Mucosa of stomach (tissue), 1 donor: Measurements from ENCODE around the gene KCNJ12.
"Not testable (repeated sequence)": the region's sequence is repeated elsewhere in the genome, so short reads cannot be mapped to it uniquely, and the experiment has no call there.

Experiments used
- H3K27me3 ChIP-seq: one replicate; pipeline ENCODE4 v1.7.0; 2013; ENCODE audit warnings: mild to moderate bottlenecking, low read length; ENCODE audit not compliant: control insufficient read depth, insufficient read depth
- H3K36me3 ChIP-seq: one replicate; pipeline ENCODE4 v1.7.0; 2013; ENCODE audit warnings: low read length; ENCODE audit not compliant: control insufficient read depth, insufficient read depth
- H3K4me1 ChIP-seq: one replicate; pipeline ENCODE4 v1.7.0; 2013; ENCODE audit warnings: mild to moderate bottlenecking, low read length; ENCODE audit not compliant: control insufficient read depth, insufficient read depth
- H3K4me3 ChIP-seq: one replicate; pipeline ENCODE4 v1.7.0; 2013; ENCODE audit warnings: low read length
- H3K9ac ChIP-seq: one replicate; pipeline ENCODE4 v1.7.0; 2013; ENCODE audit warnings: mild to moderate bottlenecking, low read length, moderate library complexity
- H3K9me3 ChIP-seq: one replicate; pipeline ENCODE4 v1.7.0; 2013; ENCODE audit warnings: mild to moderate bottlenecking, low read length, moderate library complexity; ENCODE audit not compliant: control insufficient read depth
- donor health status: Pancreatic carcinoma.

KCNJ12 gene

GRCh38 chr17:21426246-21426645, 50.1 kb downstream of the KCNJ12 start:
- not testable (repeated sequence) for H3K27me3 ChIP-seq, H3K36me3 ChIP-seq, H3K9me3 ChIP-seq, H3K9ac ChIP-seq, H3K4me1 ChIP-seq, H3K4me3 ChIP-seq

- not testable (repeated sequence) for H3K27me3 ChIP-seq, H3K36me3 ChIP-seq, H3K4me1 ChIP-seq, H3K4me3 ChIP-seq, H3K9ac ChIP-seq, H3K9me3 ChIP-seq
Observed at GRCh38 chr17:21426876-21427275, 50.7 kb downstream of the KCNJ12 start.

GRCh38 chr17:21427727-21428126, 51.6 kb downstream of the KCNJ12 start:
- H3K9me3 ChIP-seq, H3K36me3 ChIP-seq, H3K27me3 ChIP-seq, H3K4me1 ChIP-seq, H3K4me3 ChIP-seq, H3K9ac ChIP-seq: not testable (repeated sequence)

- not testable (repeated sequence) for H3K4me1 ChIP-seq, H3K4me3 ChIP-seq, H3K9ac ChIP-seq, H3K9me3 ChIP-seq, H3K27me3 ChIP-seq, H3K36me3 ChIP-seq
Observed at GRCh38 chr17:21428752-21429424, 52.7 kb downstream of the KCNJ12 start.

- H3K9me3 ChIP-seq, H3K4me3 ChIP-seq, H3K9ac ChIP-seq, H3K27me3 ChIP-seq, H3K4me1 ChIP-seq, H3K36me3 ChIP-seq: not testable (repeated sequence)
Observed at GRCh38 chr17:21429921-21430628, 53.9 kb downstream of the KCNJ12 start.

GRCh38 chr17:21433971-21434370, 57.8 kb downstream of the KCNJ12 start:
- H3K4me1 ChIP-seq, H3K9me3 ChIP-seq, H3K36me3 ChIP-seq, H3K27me3 ChIP-seq, H3K9ac ChIP-seq, H3K4me3 ChIP-seq: not testable (repeated sequence)

GRCh38 chr17:21434976-21435375, 58.8 kb downstream of the KCNJ12 start:
- not testable (repeated sequence) for H3K9me3 ChIP-seq, H3K9ac ChIP-seq, H3K36me3 ChIP-seq, H3K4me1 ChIP-seq, H3K4me3 ChIP-seq, H3K27me3 ChIP-seq

- not testable (repeated sequence) for H3K4me3 ChIP-seq, H3K36me3 ChIP-seq, H3K4me1 ChIP-seq, H3K9ac ChIP-seq, H3K9me3 ChIP-seq, H3K27me3 ChIP-seq
Observed at GRCh38 chr17:21436481-21436880, 60.3 kb downstream of the KCNJ12 start.

- H3K27me3 ChIP-seq, H3K9me3 ChIP-seq: not testable (repeated sequence)
Observed at GRCh38 chr17:21436883-21437836, 61.0 kb downstream of the KCNJ12 start.

GRCh38 chr17:21438316-21439014, 62.3 kb downstream of the KCNJ12 start:
- H3K27me3 ChIP-seq, H3K4me3 ChIP-seq, H3K9ac ChIP-seq, H3K4me1 ChIP-seq, H3K9me3 ChIP-seq, H3K36me3 ChIP-seq: not testable (repeated sequence)

More at GRCh38 chr17:21436883-21437836, 61.0 kb downstream of the KCNJ12 start:
- not testable (repeated sequence) for H3K36me3 ChIP-seq, H3K4me1 ChIP-seq, H3K4me3 ChIP-seq, H3K9ac ChIP-seq

- H3K9ac ChIP-seq, H3K4me1 ChIP-seq, H3K4me3 ChIP-seq, H3K27me3 ChIP-seq, H3K36me3 ChIP-seq, H3K9me3 ChIP-seq: not testable (repeated sequence)
Observed at GRCh38 chr17:21439015-21439336, 62.8 kb downstream of the KCNJ12 start.
